Adrenal gland (tissue), 5 donors: Measurements from ENCODE around the gene CDH12.

ENCODE experiments used
- POLR2A ChIP-seq, 2 donors: fragments of 450-650 bp; IDR thresholded peaks; one replicate each; pipeline ENCODE4 v1.6.1; 2017; ENCODE audit warnings: antibody characterized with exemption in 2 of 2, mild to moderate bottlenecking in 2 of 2, moderate library complexity in 1 of 2
- TF ChIP-seq, protein P1 (sequence below), 6 experiments: fragments of 450-650 bp in 4 of 6; fragments of 200-600 bp in 2 of 6; sonication (generic) in 1 of 6; IDR thresholded peaks; 1 replicate in 5 of 6; 2 replicates in 1 of 6; pipeline versions ENCODE4 v1.5.1 to v1.8.0; 2016 to 2021; ENCODE audit warnings: antibody characterized with exemption in 6 of 6, mild to moderate bottlenecking in 2 of 6, moderate library complexity in 1 of 6
- donor health status: DM: no; HTN: no; CAD: no.

GRCh38 chr5:22249209-22249729 is 603.9 kb downstream of the CDH12 start:
- TF ChIP-seq, protein P1, sequence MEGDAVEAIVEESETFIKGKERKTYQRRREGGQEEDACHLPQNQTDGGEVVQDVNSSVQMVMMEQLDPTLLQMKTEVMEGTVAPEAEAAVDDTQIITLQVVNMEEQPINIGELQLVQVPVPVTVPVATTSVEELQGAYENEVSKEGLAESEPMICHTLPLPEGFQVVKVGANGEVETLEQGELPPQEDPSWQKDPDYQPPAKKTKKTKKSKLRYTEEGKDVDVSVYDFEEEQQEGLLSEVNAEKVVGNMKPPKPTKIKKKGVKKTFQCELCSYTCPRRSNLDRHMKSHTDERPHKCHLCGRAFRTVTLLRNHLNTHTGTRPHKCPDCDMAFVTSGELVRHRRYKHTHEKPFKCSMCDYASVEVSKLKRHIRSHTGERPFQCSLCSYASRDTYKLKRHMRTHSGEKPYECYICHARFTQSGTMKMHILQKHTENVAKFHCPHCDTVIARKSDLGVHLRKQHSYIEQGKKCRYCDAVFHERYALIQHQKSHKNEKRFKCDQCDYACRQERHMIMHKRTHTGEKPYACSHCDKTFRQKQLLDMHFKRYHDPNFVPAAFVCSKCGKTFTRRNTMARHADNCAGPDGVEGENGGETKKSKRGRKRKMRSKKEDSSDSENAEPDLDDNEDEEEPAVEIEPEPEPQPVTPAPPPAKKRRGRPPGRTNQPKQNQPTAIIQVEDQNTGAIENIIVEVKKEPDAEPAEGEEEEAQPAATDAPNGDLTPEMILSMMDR (IDR thresholded peaks at IDR 0.05): no peak
- TF ChIP-seq POLR2A (IDR thresholded peaks at IDR 0.05): no peak
